ENCODE data around the gene UMODL1.

Gene UMODL1

GRCh38 chr21:42182713-42183371 lies 111.7 kb downstream of the UMODL1 start:
- Histone ChIP-seq H3K9me3 (ENCODE audit: control insufficient read depth, insufficient read depth, low read length) (no peaks in the 10 kb centered on the region), H3K36me3 (ENCODE audit: control insufficient read depth, insufficient read depth, low read length) (no peaks in the 10 kb centered on the region), H3K27ac (ENCODE audit: low read depth, low read length) (no peak overlapping the region), H3K9ac (ENCODE audit: low read depth, low read length) (no peak overlapping the region), H3K27me3 (ENCODE audit: control insufficient read depth, insufficient read depth, low read length) (no peaks in the 10 kb centered on the region), H3K4me1 (ENCODE audit: control insufficient read depth, insufficient read depth, low read length) (no peaks in the 10 kb centered on the region), H3K4me3 (ENCODE audit: low read depth, low read length) (no peak overlapping the region)

- no peaks in the 10 kb centered on the region for H3K27me3 ChIP-seq (ENCODE audit: control insufficient read depth, insufficient read depth, low read length)
- H3K27ac ChIP-seq (ENCODE audit: low read depth, low read length) = no peak overlapping the region
- no peak overlapping the region for H3K4me3 ChIP-seq (ENCODE audit: low read depth, low read length)
- no peak overlapping the region for H3K9ac ChIP-seq (ENCODE audit: low read depth, low read length)
- no peaks in the 10 kb centered on the region for H3K4me1 ChIP-seq (ENCODE audit: control insufficient read depth, insufficient read depth, low read length)
- H3K36me3 ChIP-seq (ENCODE audit: control insufficient read depth, insufficient read depth, low read length) = no peaks in the 10 kb centered on the region
- no peaks in the 10 kb centered on the region for H3K9me3 ChIP-seq (ENCODE audit: control insufficient read depth, insufficient read depth, low read length)
These were observed 112.5 kb downstream of the UMODL1 start for GRCh38 chr21:42183374-42184266.

GRCh38 chr21:42186591-42186990 lies 115.5 kb downstream of the UMODL1 start:
- Histone ChIP-seq H3K9me3 (ENCODE audit: control insufficient read depth, insufficient read depth, low read length) (no peaks in the 10 kb centered on the region), H3K27me3 (ENCODE audit: control insufficient read depth, insufficient read depth, low read length) (no peaks in the 10 kb centered on the region), H3K36me3 (ENCODE audit: control insufficient read depth, insufficient read depth, low read length) (no peaks in the 10 kb centered on the region), H3K27ac (ENCODE audit: low read depth, low read length) (no peak overlapping the region), H3K9ac (ENCODE audit: low read depth, low read length) (no peak overlapping the region), H3K4me1 (ENCODE audit: control insufficient read depth, insufficient read depth, low read length) (no peaks in the 10 kb centered on the region), H3K4me3 (ENCODE audit: low read depth, low read length) (no peak overlapping the region)

DNA sequence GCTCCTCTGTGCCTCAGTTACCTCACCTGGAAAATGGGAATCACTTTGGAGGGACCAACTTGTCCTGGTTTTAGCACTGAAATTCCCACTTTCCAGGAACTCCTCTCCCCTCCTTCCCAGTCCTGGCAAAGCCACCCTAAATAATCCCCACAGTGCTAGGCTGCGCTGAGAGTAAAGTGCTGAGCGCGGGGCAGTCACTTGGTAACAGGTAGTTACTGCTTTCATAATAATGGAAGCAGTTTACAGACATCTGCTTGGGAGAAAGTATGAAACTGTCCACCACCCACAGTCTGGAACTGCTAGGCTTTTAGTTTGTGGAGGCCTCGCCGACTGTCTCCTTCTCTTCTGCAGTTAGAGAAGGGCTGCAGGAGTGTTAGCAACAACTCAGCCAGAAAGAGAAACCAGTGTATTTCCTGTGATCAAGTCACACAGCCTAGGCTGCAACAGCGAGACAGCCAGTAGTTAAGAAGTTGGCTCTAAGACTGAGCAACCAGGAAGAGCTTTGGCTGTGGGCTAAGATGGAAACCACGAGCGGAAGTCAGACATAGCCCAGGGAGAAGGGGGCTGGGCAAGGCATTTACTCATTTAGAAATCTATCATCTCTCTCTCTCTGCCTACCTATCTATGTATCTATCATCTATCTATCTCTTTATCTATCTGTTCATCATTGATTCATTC lies 117.0 kb downstream of the UMODL1 start:
- Histone ChIP-seq H3K27me3 (ENCODE audit: control insufficient read depth, insufficient read depth, low read length) (no peaks in the 10 kb centered on the region), H3K4me1 (ENCODE audit: control insufficient read depth, insufficient read depth, low read length) (no peaks in the 10 kb centered on the region), H3K9me3 (ENCODE audit: control insufficient read depth, insufficient read depth, low read length) (no peaks in the 10 kb centered on the region), H3K27ac (ENCODE audit: low read depth, low read length) (no peak overlapping the region), H3K9ac (ENCODE audit: low read depth, low read length) (no peak overlapping the region), H3K36me3 (ENCODE audit: control insufficient read depth, insufficient read depth, low read length) (no peaks in the 10 kb centered on the region), H3K4me3 (ENCODE audit: low read depth, low read length) (no peak overlapping the region)

GRCh38 chr21:42188663-42189062 lies 117.5 kb downstream of the UMODL1 start:
- Histone ChIP-seq H3K27me3 (ENCODE audit: control insufficient read depth, insufficient read depth, low read length) (no peaks in the 10 kb centered on the region), H3K27ac (ENCODE audit: low read depth, low read length) (no peak overlapping the region), H3K4me3 (ENCODE audit: low read depth, low read length) (no peak overlapping the region), H3K36me3 (ENCODE audit: control insufficient read depth, insufficient read depth, low read length) (no peaks in the 10 kb centered on the region), H3K4me1 (ENCODE audit: control insufficient read depth, insufficient read depth, low read length) (no peaks in the 10 kb centered on the region), H3K9me3 (ENCODE audit: control insufficient read depth, insufficient read depth, low read length) (no peaks in the 10 kb centered on the region), H3K9ac (ENCODE audit: low read depth, low read length) (no peak overlapping the region)

GRCh38 chr21:42189431-42189830 lies 118.3 kb downstream of the UMODL1 start:
- Histone ChIP-seq H3K4me3 (ENCODE audit: low read depth, low read length) (no peak overlapping the region), H3K36me3 (ENCODE audit: control insufficient read depth, insufficient read depth, low read length) (no peaks in the 10 kb centered on the region), H3K4me1 (ENCODE audit: control insufficient read depth, insufficient read depth, low read length) (no peaks in the 10 kb centered on the region), H3K9me3 (ENCODE audit: control insufficient read depth, insufficient read depth, low read length) (no peaks in the 10 kb centered on the region), H3K9ac (ENCODE audit: low read depth, low read length) (no peak overlapping the region), H3K27ac (ENCODE audit: low read depth, low read length) (no peak overlapping the region), H3K27me3 (ENCODE audit: control insufficient read depth, insufficient read depth, low read length) (no peaks in the 10 kb centered on the region)

DNA sequence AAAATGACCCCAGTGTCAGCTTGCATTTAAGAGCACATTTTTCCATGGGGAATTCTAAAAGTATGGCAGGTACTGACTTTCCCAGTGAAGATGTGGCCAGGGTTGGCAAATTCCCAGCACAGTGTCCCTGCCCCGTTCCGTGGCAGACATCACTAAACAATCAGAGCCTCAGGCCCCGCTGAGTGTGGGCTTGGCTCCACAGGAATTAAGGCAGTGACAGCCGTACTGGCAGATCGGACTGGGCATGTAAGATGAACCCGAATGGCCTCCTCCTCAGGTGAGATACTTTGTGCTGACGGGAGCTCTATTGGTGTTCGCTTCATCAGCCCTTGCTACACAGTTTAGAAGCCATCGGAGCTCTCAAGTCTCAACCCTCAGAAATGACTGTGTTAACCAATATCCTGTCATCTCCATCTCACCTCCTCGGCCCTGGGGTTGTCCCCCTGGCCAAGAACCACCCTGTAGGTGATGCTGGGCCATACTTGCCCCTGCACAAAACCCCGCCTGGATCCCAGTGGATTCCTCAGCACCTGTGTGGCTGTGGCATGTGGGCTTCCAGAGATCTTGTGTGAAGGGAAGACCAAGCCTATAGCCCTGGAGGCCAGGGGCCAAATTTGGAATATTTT lies 118.9 kb downstream of the UMODL1 start:
- no peaks in the 10 kb centered on the region for H3K36me3 ChIP-seq (ENCODE audit: control insufficient read depth, insufficient read depth, low read length)
- no peak overlapping the region for H3K27ac ChIP-seq (ENCODE audit: low read depth, low read length)
- no peaks in the 10 kb centered on the region for H3K9me3 ChIP-seq (ENCODE audit: control insufficient read depth, insufficient read depth, low read length)
- H3K4me3 ChIP-seq (ENCODE audit: low read depth, low read length) = no peak overlapping the region
- no peaks in the 10 kb centered on the region for H3K4me1 ChIP-seq (ENCODE audit: control insufficient read depth, insufficient read depth, low read length)
- no peak overlapping the region for H3K9ac ChIP-seq (ENCODE audit: low read depth, low read length)
- H3K27me3 ChIP-seq (ENCODE audit: control insufficient read depth, insufficient read depth, low read length) = no peaks in the 10 kb centered on the region

GRCh38 chr21:42190486-42190863 lies 119.4 kb downstream of the UMODL1 start:
- Histone ChIP-seq H3K4me3 (ENCODE audit: low read depth, low read length) (no peak overlapping the region), H3K4me1 (ENCODE audit: control insufficient read depth, insufficient read depth, low read length) (no peaks in the 10 kb centered on the region), H3K27ac (ENCODE audit: low read depth, low read length) (no peak overlapping the region), H3K36me3 (ENCODE audit: control insufficient read depth, insufficient read depth, low read length) (no peaks in the 10 kb centered on the region), H3K9me3 (ENCODE audit: control insufficient read depth, insufficient read depth, low read length) (no peaks in the 10 kb centered on the region), H3K27me3 (ENCODE audit: control insufficient read depth, insufficient read depth, low read length) (no peaks in the 10 kb centered on the region), H3K9ac (ENCODE audit: low read depth, low read length) (no peak overlapping the region)

DNA sequence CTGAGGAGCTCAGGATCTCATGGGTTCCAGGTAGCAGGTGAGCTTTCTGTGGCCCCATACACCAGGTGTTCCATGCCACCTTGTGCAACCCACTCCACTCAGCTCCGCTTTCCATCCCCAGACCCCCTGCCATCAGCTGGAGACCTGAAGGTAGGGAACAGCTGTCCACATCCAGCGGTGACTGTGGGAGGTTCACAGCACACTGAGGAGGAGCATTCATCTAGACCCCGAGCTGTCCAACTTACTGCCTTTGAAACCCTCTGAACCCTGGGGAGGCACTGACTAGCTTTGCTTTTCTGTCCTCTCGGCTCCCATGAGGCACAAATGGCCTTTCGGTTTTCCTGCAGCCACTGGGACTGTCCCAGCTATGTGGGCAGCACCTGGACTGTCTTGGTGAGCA lies 119.9 kb downstream of the UMODL1 start:
- Histone ChIP-seq H3K4me3 (ENCODE audit: low read depth, low read length) (no peak overlapping the region), H3K27ac (ENCODE audit: low read depth, low read length) (no peak overlapping the region), H3K36me3 (ENCODE audit: control insufficient read depth, insufficient read depth, low read length) (no peaks in the 10 kb centered on the region), H3K4me1 (ENCODE audit: control insufficient read depth, insufficient read depth, low read length) (no peaks in the 10 kb centered on the region), H3K9ac (ENCODE audit: low read depth, low read length) (no peak overlapping the region), H3K27me3 (ENCODE audit: control insufficient read depth, insufficient read depth, low read length) (no peaks in the 10 kb centered on the region), H3K9me3 (ENCODE audit: control insufficient read depth, insufficient read depth, low read length) (no peaks in the 10 kb centered on the region)

- no peaks in the 10 kb centered on the region for H3K9me3 ChIP-seq (ENCODE audit: control insufficient read depth, insufficient read depth, low read length)
- no peaks in the 10 kb centered on the region for H3K36me3 ChIP-seq (ENCODE audit: control insufficient read depth, insufficient read depth, low read length)
- H3K4me3 ChIP-seq (ENCODE audit: low read depth, low read length) = no peak overlapping the region
- H3K27me3 ChIP-seq (ENCODE audit: control insufficient read depth, insufficient read depth, low read length) = no peaks in the 10 kb centered on the region
- no peaks in the 10 kb centered on the region for H3K4me1 ChIP-seq (ENCODE audit: control insufficient read depth, insufficient read depth, low read length)
- no peak overlapping the region for H3K27ac ChIP-seq (ENCODE audit: low read depth, low read length)
- H3K9ac ChIP-seq (ENCODE audit: low read depth, low read length) = no peak overlapping the region
These were observed 120.8 kb downstream of the UMODL1 start for GRCh38 chr21:42191696-42192595.

Measured in HUES48 (cell line).